Erythroblast (primary cell): ENCODE results near the gene C3orf18.

Experiments used
- GATA1 ChIP-seq: IDR thresholded peaks from 2 replicates; pipeline ENCODE4 v1.6.1; 2011; ENCODE audit warnings: low read depth, mild to moderate bottlenecking, control low read depth, low read length, moderate library complexity
- POLR2A ChIP-seq: IDR thresholded peaks from 2 replicates; pipeline ENCODE4 v1.6.1; 2011; ENCODE audit warnings: mild to moderate bottlenecking, low read length

- TF ChIP-seq POLR2A (no peak), GATA1 (no peak)
These were observed 35.1 kb upstream of the C3orf18 start for GRCh38 chr3:50602595-50603191.
